ENCODE data around the gene DEFB132.

DNA sequence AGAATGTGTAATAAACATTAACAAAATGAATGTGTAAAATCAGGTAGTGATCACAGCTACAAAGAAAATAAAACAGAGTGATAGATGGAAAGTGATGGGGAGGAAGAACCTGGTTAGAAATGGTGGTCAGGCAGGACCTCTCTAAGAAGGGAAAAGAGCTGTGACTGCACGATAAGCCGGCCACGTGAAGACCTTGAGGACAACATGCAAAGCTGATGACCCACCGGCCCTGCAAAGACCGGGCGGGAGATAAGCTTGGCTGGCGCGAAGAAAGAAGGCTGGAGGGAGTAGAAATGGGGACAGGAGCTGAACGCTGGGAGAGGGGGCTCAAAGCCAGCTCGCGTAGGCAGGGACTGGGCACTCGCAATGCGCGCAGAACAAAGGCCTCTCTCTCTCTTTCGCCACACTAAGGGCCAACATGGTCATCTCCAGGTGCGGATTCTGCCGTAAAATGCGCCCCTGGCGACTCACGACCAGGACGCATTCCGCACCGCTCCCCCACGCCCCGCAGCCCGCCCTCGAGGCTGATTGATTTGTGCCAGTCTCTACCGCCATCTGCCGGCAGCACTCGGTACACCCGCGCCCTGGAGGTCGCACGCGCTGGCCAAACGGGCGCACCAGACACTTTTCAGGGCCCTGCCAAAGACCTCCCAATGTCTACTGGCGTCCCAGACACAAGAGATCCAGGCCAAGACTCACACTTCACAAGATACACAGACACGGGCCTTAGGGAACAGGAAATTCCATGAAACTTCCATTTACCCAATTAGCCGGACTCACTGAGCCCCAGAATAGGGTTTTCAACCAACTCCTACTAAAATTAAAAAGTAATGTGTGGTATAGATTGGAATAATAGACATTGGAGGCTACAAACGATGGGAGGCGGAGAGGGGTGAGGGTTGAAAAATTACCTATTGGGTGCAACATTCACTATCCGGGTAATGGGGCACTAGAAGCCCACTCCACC lies 9.4 kb downstream of the DEFB132 start:
- peak; percentile 95 for TF ChIP-seq CTCF (conservative IDR thresholded peaks at IDR 0.05; ENCODE audit: low read length)
- TF ChIP-seq EZH2phosphoT487 (IDR thresholded peaks at IDR 0.05; ENCODE audit: borderline replicate concordance, low read depth, low read length), result no peak

Data from OCI-LY7 (cell line).